Rectal smooth muscle tissue (tissue), 1 donor: ENCODE measurements around the gene CELSR3.

ENCODE experiments used
- H3K27ac ChIP-seq: one replicate; pipeline ENCODE4 v1.7.0; 2013; ENCODE audit warnings: low read depth, low read length, inconsistent platforms
- H3K27me3 ChIP-seq: one replicate; pipeline ENCODE4 v1.7.0; 2013; ENCODE audit warnings: low read length; ENCODE audit not compliant: control insufficient read depth, insufficient read depth
- H3K36me3 ChIP-seq: one replicate; pipeline ENCODE4 v1.7.0; 2013; ENCODE audit warnings: low read length; ENCODE audit not compliant: control insufficient read depth, insufficient read depth
- H3K4me1 ChIP-seq: one replicate; pipeline ENCODE4 v1.7.0; 2013; ENCODE audit warnings: low read length; ENCODE audit not compliant: control insufficient read depth, insufficient read depth
- H3K4me3 ChIP-seq: one replicate; pipeline ENCODE4 v1.7.0; 2013; ENCODE audit warnings: low read length
- H3K9ac ChIP-seq: one replicate; pipeline ENCODE4 v1.7.0; 2013; ENCODE audit warnings: low read length

Gene CELSR3

GRCh38 chr3:48599509-48600285, 63.0 kb downstream of the CELSR3 start:
- Histone ChIP-seq H3K27ac (peak overlapping the region; percentile 72), H3K9ac (no peak overlapping the region)

DNA sequence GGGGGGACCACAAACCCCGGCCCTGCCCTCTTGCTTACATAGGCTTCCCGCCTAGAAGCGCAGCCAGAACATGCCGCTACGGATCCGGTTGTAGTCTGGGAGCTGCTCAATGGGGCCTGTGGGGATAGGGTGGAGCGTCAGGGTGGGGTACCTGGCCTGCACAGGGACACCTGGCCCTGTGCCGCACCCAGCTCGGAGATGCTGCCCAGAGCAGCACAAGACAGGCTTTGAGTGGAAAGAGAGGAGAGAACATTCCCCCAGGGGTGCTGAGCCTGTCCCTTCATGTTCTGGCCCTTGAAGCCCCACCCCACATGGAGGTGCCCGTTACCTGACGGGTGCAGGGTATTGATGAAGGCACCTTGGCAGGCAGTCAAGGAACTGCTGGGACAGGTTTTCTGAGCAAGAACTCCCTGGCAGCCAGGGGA, 63.6 kb downstream of the CELSR3 start:
- no peak overlapping the region for H3K4me3 ChIP-seq

More at GRCh38 chr3:48599509-48600285, 63.0 kb downstream of the CELSR3 start:
- Histone ChIP-seq H3K27me3 (no peaks in the 10 kb centered on the region), H3K4me1 (peaks cover 19% of the 10 kb centered on the region), H3K4me3 (no peak overlapping the region), H3K36me3 (peaks cover 58% of the 10 kb centered on the region)

GRCh38 chr3:48598323-48599076, 64.2 kb downstream of the CELSR3 start:
- peaks cover under 1% of the 10 kb centered on the region for H3K27me3 ChIP-seq
- no peak overlapping the region for H3K4me3 ChIP-seq
- H3K36me3 ChIP-seq = peaks cover 47% of the 10 kb centered on the region
- no peak overlapping the region for H3K9ac ChIP-seq
- peaks cover 22% of the 10 kb centered on the region for H3K4me1 ChIP-seq
- peak overlapping the region; percentile 72 for H3K27ac ChIP-seq

More for the DNA sequence above, 63.6 kb downstream of the CELSR3 start:
- Histone ChIP-seq H3K9ac (no peak overlapping the region), H3K27me3 (no peaks in the 10 kb centered on the region), H3K36me3 (peaks cover 52% of the 10 kb centered on the region), H3K4me1 (peaks cover 22% of the 10 kb centered on the region), H3K27ac (peak overlapping the region; percentile 72)

DNA sequence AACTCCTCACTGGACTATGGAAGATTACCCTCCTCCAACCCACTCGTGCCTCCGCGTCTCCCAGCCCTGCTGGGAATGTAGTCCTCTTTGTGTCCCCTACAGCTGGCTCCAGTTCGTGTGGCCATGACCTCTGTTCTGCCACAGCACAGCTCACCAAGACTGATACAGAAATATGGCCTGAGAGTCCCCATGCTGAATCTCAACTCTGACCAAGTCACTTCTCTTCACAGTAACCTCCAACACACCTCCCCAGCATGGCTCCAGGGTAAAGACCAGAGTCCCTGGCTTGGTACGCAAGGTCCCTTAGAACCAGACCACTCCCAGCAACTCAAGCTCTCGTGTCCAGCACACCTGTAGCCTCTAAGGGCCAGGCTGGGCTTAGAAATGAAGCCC, 65.3 kb downstream of the CELSR3 start:
- Histone ChIP-seq H3K36me3 (peaks cover 36% of the 10 kb centered on the region), H3K27me3 (peaks cover 4% of the 10 kb centered on the region), H3K4me1 (peaks cover 22% of the 10 kb centered on the region), H3K4me3 (no peak overlapping the region), H3K27ac (peak overlapping the region; percentile 69), H3K9ac (no peak overlapping the region)

DNA sequence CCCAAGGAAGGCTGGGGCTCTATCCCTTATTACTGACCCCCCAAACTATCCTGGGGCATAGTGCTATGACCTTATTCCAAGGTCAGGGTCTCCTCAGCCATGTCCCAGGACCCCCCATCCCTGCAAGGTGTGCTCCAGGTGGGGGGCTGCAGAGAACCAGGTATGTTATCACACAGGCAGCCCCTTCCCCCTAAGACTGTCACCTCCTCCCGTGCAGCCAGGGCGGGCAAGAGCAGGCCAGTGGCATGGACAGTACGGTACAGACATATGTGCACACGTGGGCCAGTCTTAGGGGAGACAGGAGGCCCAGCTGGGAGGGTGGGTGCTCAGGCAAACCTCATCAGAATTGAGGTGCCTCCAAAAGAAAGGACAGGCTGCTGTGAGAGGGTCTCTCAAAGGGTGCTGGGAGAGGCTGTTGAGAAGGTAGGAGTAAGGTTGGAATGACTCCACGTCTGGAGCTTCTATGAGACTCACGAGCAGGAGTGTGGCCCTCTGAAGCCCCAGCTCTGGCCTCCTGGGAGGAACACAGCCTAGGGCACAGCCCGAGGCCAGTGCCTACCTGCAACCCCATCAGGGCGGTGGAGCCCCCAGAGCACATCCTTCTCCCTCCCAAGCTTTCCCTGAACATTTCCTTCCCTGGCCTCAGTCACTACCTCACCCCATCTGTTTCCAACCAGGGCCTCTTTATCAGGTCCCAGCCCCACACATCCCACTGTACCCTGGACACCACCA, 65.8 kb downstream of the CELSR3 start:
- H3K4me1 ChIP-seq = peaks cover 22% of the 10 kb centered on the region
- H3K9ac ChIP-seq = no peak overlapping the region
- H3K27ac ChIP-seq = no peak overlapping the region
- H3K4me3 ChIP-seq = no peak overlapping the region
- peaks cover 34% of the 10 kb centered on the region for H3K36me3 ChIP-seq
- peaks cover 4% of the 10 kb centered on the region for H3K27me3 ChIP-seq

DNA sequence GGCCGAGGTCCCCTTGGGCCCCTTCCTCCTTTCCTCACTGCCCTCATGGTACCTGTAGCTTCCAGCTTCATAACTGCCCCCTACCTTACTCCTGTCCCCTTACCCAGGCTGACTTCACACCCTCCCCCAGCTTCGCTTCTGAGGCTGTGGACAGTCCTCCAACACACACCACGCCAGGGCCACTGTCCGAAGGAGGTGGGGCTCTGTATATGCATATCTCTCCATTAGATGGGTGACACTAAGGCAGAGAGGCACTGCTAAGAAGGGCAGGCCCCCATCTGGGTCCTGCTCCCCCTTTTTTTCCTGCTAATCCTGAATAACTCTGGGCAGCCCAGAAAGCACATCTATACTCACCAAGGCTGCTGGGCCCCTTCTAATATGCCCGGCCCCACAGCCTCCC, 66.5 kb downstream of the CELSR3 start:
- H3K27ac ChIP-seq = no peak overlapping the region
- H3K36me3 ChIP-seq = peaks cover 28% of the 10 kb centered on the region
- no peak overlapping the region for H3K4me3 ChIP-seq
- peaks cover 22% of the 10 kb centered on the region for H3K4me1 ChIP-seq
- no peak overlapping the region for H3K9ac ChIP-seq
- H3K27me3 ChIP-seq = peaks cover 4% of the 10 kb centered on the region

GRCh38 chr3:48595526-48596121, 67.1 kb downstream of the CELSR3 start:
- Histone ChIP-seq H3K4me1 (peaks cover 22% of the 10 kb centered on the region), H3K27me3 (peaks cover 4% of the 10 kb centered on the region), H3K27ac (no peak overlapping the region), H3K36me3 (peaks cover 23% of the 10 kb centered on the region), H3K4me3 (no peak overlapping the region), H3K9ac (no peak overlapping the region)

DNA sequence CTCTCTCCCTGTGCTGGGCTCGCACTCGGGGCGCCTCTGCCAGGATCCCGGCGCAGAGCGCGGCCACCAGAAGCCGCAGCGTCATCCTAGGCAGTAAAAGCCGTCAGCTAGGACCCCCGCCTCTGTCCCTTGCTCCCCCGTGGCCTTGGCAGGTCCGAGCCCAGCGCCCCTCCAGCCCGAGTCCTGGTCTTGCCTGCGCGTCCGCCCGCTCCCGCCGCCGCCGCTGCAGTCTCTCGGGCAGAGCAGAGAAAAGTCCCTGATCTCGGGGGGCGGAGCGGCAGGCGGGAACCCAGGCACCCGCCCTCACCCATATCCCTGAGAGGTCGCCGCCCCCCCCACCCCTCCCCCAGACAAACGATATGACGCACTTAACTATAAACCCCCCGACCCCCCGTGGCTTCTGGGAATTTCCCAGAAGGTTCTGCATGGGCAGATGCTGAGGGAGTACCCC, 67.6 kb downstream of the CELSR3 start, which contains the start of gene COL7A1:
Gene COL7A1 (minus strand): TSS at position 255 of the 451 bp plus-strand sequence. CDS start 170 bp downstream, at position 85.
- Histone ChIP-seq H3K9ac (no peak within 1 kb of the TSS), H3K4me1 (peaks cover 22% of the 10 kb centered on the region), H3K27ac (no peak within 1 kb of the TSS), H3K36me3 (peaks cover 18% of the 10 kb centered on the region), H3K4me3 (peak within 1 kb of the TSS; percentile 7), H3K27me3 (peaks cover 7% of the 10 kb centered on the region)

GRCh38 chr3:48594417-48595049, 68.2 kb downstream of the CELSR3 start:
- peaks cover 21% of the 10 kb centered on the region for H3K4me1 ChIP-seq
- H3K4me3 ChIP-seq = peak overlapping the region; percentile 7
- H3K36me3 ChIP-seq = peaks cover 13% of the 10 kb centered on the region
- H3K9ac ChIP-seq = no peak overlapping the region
- no peak overlapping the region for H3K27ac ChIP-seq
- peaks cover 7% of the 10 kb centered on the region for H3K27me3 ChIP-seq

- no peak overlapping the region for H3K27ac ChIP-seq
- no peak overlapping the region for H3K4me3 ChIP-seq
- H3K27me3 ChIP-seq = peaks cover 7% of the 10 kb centered on the region
- peaks cover 1% of the 10 kb centered on the region for H3K36me3 ChIP-seq
- H3K9ac ChIP-seq = no peak overlapping the region
- H3K4me1 ChIP-seq = peaks cover 9% of the 10 kb centered on the region
These were observed 69.3 kb downstream of the CELSR3 start for GRCh38 chr3:48593337-48593736.

GRCh38 chr3:48592519-48593087, 70.1 kb downstream of the CELSR3 start:
- H3K4me1 ChIP-seq = peaks cover 7% of the 10 kb centered on the region
- peaks cover 7% of the 10 kb centered on the region for H3K27me3 ChIP-seq
- H3K36me3 ChIP-seq = no peaks in the 10 kb centered on the region
- no peak overlapping the region for H3K9ac ChIP-seq
- H3K27ac ChIP-seq = no peak overlapping the region
- no peak overlapping the region for H3K4me3 ChIP-seq
